AML-193 (cell line): Measurements from ENCODE around the gene OTOP2.

ENCODE experiments used
- DNase-seq, 2 experiments: peaks; one replicate each; lab custom pipeline; 2025; lab: John Stamatoyannopoulos, UW

The OTOP2 gene

DNA sequence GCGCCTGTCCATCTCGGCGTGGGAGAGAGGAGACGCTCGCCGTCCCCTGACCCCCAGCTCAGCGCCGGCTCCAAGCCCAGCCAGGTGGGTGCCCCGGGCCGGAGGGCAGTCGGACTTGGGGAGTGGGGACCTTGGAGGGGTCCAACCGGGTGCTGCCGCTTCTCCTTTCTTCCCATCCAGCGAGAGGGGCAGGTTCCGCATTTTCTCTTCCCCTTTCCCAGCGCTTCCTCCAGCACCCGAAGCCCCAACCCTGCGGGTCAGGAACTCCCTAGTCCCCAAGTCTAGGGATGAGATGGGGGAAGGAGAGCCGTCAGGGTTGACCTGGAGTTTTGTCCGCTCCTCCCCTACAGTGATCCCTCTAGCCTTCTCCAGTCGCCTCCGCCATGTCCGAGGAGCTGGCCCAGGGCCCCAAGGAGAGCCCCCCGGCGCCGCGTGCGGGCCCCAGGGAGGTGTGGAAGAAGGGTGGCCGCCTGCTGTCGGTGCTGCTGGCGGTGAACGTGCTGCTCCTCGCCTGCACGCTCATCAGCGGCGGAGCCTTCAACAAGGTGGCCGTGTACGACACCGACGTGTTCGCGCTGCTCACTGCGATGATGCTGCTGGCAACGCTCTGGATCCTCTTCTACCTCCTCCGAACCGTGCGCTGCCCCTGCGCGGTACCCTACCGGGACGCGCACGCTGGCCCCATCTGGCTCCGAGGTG, at the start of gene OTOP2:
Gene OTOP2 (plus strand): TSS at position 24 of the 699 bp plus-strand sequence. CDS start 360 bp downstream, at position 384.
- peak in 1 of 2 experiments; percentile 5 for DNase-seq

DNA sequence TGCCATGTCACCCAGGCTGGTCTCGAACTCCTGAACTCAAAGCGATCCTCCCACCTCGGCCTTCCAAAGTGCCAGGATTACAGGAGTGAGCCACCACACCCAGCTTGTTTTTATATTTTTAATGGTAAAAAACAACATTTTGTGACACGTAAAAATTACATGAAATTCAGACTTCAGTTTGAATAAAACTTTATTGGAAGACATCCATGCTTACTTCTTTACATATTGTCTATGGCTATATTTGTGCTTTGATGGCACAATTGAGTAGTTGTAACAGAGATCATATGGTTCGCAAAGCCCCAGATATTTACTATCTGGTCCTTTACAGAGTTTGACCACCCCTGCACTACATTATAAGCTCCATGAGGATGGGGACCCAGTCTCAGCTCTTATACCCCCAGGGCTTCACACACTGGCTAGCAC, 49.4 kb upstream of the OTOP2 start:
- no peak for DNase-seq

DNA sequence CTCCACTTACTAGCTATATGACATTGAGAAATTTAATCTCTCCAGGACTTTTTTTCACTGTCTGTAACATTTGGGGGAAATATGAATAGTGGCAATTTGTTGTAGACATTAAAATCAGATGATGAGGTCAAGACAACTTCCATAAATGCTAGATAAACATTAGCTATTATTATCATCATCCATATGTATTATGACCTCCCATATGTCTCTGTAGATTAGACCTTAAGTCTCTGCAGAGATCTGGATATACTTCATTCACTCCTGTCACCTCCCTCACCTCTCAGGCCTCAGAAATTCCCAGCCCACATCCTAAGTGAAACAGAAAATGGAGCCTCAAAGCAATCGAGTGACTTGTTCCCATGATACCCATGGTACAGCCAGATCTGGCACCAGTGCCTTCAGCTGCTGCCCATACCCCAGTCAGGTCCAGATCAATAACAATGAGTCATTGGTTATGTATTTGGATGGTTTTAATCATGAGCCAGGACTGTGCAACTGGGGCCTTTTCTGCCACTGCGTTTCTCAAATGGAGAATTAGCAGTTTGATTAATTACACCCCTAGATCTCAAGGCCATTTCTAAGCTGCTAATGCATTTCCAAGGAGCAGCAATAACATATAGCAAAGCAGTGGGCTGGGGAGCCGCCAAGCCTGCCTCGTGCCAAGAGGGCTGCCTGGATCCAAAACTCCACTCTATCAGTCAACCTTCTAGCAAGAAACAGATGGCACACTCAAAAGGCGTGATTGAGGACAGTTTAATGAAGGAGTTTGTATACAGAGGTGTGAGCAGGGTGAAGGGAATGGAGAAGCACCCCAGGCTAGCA, 48.7 kb upstream of the OTOP2 start:
- DNase-seq: no peak

DNA sequence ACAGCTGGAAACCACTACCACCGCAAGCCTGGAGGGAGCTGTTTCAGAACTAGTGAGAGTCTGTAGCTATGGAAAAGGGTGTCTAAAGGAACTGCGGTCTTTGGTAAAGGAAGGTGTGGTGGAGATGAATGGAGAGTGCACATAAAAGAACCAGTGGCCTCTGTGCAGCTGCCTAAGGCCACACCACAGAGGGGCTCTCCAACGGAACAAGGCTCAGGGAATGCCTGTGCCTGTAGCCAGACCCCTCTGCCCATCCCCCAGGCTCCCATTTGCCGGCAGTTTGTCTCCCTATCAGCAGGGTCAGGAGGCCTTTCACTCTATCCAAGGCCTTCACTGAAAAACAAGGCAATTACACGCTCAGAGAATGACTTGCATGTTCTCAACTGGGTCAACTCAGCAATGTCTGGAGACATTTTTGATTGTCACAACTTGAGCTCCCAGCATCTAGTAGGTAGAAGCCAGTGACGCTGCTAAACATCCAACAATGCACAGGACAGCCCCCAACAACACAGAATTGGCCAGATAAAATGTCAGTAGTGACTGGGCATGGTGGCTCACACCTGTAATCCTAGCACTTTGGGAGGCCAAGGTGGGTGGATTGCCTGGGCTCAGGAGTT, 48.0 kb upstream of the OTOP2 start:
- no peak for DNase-seq

DNA sequence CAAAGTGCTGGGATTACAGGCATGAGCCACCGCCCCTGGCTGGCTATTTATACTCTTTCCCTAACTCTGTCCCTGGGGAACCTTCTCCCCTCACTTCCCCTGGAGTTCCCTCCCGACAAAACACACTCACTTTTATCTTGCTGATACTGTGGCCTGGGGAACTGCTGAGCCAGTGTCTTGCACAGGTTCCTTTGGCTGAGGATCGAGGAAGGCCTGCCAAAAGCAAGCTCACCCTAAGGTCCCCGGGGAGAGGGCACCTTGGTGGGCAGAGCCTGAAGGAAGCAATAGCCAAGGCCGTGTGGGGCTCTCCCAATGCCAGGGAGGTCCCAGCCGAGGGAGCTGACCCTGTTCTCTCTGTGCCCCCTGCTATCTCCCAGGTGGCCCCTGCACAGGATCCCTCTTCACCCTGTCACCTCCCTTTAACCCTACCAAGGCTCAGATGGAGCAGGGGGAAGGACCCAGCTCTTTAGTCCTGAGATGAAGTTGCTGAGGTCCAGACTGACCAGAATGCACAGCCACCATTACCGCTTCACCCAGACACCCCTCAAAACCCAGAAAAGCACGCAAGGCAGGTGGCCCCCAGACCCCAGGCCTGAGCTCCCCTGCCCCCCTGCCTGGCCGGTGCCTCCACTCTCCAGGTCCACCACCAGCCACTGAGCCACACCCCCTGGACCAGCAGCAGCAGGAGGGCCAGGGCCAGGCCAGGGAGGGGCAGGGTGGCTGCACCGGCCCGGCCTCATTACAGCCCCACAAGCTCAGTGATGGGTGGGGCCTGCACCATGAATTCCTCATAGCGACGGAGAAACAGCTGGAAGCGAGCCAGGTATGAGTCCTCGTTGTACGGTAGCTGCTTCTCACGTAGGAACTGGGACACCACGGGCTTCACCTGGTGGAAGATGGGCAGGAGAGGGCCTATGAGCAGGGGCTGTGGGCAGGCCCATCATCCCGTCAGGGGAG, 46.2 kb upstream of the OTOP2 start:
- no peak for DNase-seq

- no peak for DNase-seq
These were observed 45.4 kb upstream of the OTOP2 start for GRCh38 chr17:74878658-74879057.

DNA sequence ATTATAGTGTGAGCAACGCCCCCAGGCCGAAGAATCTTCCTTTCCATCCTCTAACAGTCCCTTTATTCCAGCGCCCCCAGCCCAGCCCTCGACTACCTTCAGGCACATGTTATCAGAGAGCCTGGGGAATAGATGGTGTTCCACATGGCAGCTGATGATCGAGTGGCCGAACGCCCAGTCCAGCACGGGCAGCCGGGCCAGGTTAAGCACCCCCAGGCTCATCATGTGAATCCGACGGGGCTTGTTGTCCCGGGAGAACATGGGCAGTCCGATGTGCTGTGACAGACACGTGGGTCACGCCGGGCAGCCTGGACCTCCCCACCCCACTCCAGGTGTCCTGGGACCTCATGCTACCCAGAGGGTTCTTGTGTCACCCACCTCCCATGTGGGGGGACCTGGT, 44.8 kb upstream of the OTOP2 start:
- DNase-seq: no peak

DNA sequence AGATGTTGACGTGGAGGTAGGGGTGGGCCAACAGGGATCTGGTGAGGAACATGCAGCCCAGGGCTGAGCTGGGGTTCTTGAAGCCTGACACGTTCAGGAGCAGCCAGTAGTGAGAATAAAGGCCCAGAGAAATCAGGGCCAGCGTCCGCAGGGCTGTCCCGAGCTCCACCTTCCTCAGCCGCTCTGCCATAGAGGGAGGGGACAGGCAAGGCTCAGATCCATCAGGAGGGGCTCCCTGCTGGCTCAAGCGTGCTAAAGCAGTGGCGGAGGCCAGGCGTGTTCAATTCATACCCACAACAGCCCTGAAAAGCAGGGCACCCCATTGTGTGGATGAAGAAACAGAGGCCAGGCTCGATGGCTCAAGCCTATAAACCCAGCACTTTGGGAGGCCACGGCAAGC, 43.0 kb upstream of the OTOP2 start:
- no peak for DNase-seq

DNA sequence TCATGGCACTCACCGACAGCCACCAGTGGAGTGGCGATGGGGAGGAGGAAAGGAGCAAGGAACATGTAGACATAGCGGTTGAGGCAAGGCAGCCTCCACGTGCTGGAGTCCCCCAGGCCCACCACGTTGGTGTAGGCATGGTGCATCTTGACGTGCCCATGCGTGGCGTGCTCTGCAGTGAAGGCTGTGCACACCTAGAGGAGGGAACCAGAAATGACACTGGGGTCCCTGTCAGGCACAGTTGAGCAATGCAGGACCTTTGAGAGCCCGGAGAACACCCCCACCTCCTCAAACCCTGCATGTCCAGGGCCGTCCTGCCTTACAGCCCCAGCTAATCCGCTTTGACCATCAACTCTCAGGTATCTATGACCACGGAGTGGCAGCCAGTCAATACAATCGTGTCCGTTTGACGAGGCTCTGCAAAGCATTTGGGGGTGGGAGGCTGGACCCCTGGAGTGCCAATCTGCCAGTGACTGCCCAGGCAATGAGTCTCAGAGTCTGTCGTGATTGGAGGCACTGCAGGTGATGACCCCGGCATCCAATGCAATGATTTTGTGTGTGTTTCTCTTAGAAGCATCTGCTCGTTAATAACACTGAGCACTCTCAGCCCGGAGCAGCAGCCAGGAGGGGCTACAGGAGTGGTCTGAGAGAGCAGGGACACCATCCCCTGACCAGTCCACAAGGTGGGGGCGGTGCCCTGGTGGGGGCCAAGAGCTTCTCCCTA, 41.4 kb upstream of the OTOP2 start:
- DNase-seq: no peak

DNA sequence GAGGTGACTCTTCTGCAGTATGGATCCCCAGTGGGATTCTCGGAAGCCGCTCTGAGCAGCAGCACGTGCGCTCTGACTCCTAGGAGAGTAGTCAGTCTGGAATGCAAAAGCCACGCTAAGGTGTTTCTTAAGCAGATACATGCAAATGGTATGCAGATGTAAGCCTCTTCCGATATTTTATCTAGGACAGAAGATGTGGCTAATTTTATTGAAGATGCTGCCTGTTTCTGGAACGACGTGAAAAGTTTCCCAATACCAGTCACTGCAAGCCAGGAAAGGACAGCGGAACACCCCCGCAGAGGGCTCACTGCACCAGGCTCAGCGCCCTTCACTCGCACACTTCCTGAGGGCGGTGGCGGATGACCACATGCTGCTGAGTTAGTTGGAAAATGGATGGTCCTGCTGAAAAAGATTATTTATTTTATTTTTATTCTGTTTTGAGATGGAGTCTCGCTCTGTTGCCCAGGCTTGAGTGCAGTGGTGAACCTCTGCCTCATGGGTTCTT, 40.8 kb upstream of the OTOP2 start:
- DNase-seq: no peak

- DNase-seq: no peak
These were observed 35.6 kb upstream of the OTOP2 start for GRCh38 chr17:74888469-74888868.

GRCh38 chr17:74890554-74890953, 33.5 kb upstream of the OTOP2 start:
- no peak for DNase-seq

DNA sequence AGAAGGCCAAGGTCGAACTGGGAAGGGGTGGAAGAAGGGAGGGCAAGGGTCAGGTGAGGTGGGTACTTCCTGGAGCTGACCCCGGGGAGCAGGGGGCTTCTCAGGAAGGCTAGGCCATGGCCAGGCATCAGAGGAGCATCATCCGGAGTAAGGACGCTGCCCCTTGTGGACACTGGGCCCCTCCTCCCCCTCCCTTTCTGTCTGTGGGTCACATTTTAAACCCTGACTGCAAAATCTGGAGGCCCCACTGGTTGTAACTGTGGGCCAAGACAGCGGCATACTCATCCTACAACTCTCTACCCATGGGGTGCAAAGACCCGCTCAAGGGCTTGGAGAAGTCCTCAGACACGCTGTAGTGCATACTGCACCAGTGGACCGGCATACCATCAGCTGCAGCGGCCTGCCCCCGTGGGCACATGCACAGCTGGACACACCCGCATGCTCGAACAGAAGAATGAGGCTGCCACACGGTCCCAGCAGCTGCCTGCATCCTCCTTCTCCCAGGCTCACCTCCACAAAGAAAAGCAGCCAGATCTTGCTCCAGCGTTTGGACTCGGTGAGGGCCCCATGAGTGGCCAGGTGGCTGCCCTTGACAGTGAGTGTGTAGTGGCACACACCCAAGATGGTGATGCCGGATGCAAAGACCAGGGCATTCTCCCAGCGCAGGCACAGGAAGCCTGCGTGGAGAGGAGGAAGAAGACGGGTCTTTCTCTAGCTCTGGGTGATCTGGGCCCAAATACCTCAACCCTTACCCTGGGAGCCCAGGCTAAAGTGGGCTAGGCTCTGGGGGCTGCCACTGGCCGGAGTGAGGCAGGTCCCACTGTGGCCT, 31.8 kb upstream of the OTOP2 start:
- DNase-seq: no peak

DNA sequence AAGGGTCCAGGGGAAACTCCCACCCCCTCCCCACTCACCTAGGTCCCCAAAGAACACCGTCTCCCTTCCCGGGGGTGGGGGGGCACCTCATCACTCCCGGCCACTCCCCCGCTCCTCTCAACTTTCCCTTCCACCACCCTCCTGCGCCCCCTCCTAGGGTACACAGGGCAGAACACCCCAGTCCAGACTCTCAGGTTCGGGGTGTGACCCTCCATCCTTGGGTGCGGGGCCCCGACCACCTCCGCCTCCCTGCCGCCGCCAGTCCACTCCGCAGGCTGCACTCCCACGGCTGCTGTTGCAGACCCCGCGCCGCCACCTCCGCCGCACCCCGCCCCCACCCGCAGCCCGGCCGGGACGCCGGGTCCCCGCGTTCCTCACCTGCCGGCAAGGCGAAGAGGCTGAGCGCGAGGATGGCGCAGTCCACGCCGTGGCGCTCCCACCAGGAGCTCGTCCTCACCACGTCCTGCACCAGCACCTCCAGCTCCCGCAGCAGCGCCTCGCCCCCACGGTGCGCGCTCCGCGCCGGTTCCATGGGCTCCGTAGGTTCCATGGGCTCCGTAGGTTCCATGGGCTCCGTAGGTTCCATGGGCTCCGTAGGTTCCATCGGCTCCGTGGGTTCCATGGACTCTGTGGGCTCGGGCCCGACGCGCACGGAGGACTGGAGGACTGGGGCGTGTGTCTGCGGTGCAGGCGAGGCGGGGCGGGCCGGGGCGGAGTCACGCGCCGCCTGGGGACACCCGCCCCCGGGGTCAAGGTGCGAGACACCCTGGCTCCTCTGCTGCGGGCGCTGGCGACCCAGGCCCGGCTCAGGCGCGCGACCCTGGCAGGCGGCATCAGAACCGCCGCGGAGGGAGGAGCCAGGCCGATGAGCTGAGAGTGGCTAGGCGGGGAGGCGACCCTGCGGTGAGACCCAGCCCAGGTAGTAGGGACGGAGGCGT, 30.8 kb upstream of the OTOP2 start, which contains the start of gene FADS6:
Gene FADS6 (minus strand): TSS at position 660 of the 938 bp plus-strand sequence. CDS start 38 bp downstream, at position 622.
- no peak for DNase-seq

DNA sequence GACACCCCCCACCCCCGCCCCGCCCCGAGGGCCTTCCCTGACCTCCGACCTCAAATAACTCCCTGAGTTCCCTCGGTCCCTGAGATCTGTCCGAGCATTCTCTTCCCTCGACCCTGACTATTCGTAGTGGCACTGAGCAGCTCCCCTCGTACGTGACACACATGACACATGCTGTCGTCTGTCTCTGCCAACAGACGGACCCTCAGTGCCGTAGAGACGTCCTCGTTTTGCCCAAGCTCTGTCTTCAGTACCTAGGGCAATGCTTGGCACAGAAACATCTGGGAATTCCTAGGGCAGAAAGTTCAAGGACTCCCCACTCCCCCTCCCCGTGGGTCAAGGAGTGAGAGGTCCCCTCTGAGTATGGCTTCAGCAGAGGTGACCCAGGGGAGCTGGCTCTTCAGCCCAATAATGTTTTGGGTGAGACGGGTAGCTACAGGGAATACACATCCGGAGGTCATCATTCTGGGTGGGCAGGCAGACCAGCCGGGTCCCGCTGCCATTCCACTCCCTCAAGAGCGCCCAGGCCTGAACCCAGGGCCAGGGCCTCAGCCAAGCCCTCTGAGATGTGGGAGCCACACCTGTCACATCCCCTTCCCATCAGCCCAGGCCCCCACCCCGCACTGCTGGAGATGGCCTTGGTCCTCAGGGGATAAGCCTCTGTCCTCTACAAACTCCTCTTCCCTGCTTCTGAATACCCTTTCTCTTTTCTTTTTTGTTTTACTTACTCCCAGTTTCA, 30.0 kb upstream of the OTOP2 start:
- DNase-seq: no peak

GRCh38 chr17:74898376-74898946, 25.6 kb upstream of the OTOP2 start:
- no peak for DNase-seq

DNA sequence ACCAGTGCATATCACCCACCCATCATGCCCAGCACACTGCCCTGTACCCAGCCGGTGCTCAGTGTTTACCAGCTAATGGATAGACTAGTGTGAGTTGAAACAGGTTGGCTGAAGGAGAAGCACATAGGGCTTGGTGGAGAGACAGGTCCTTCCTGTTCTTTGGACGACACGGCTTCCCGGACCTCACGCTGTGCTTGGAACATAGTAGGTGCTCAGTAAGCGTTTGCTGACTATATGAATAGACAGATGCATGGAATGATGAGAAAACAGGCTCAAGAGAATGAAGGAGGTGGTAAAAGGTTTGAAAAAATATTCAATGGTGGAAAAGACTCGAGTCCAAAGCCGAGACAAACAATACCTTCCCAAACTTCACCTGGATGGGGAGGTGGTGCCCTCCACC, 23.9 kb upstream of the OTOP2 start:
- DNase-seq: no peak
